DMS 273 (cell line): ENCODE data around the gene DNAH8.
A peak's percentile ranks its signal among the peaks of the same experiment; 100 is the strongest.

ENCODE experiments used
- DNase-seq: peaks from one replicate; lab custom pipeline; 2025; ENCODE audit not compliant: unreplicated experiment; lab: John Stamatoyannopoulos, UW

Gene DNAH8

GRCh38 chr6:38701551-38701950 is 13.6 kb upstream of the DNAH8 start:
- no peak for DNase-seq

DNA sequence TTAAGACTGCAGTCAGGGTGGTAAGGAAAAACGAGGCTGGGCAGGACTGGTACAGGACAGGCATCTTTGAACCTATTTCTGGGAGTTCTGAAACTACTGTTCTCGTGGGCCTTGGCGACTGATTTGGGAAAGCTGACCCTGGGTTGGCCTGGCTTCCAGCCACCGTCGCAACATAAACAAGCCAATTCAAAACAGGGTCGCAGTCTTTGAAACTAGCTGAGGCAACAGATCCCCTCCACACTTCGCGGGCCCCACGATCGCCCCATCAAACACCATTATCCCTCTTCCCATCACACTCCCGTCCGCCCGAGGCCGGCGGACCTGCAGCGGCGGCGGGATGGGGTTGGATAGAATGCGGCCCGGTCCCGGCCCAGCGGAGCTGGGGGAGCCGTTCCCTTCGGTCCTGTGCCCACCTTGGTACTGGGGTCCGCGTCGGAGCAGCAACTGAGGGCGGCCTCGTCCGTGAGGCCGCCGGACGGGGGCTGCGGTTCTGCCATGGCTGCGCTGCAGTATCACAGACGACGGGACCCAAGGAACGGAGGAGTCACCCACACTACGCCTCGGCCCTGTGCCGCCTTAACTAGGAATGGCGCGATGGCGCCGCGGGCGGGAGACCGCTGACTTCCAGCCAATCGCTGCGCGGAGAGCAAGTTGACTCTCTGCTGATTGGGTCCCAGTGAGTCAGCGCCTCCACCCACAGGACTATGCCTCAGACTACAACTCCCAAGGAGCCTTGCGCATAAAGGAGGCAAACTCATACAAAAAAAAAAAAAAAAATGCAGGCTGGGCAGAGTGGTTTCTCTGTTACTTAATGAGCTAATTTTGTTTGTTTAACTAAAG is 12.3 kb upstream of the DNAH8 start, which contains the start of gene GLO1:
TSS of gene GLO1 (minus strand) at position 588 of the 840 bp plus-strand sequence. CDS start at position 497, 91 bp downstream.
- DNase-seq = peak; percentile 99

DNA sequence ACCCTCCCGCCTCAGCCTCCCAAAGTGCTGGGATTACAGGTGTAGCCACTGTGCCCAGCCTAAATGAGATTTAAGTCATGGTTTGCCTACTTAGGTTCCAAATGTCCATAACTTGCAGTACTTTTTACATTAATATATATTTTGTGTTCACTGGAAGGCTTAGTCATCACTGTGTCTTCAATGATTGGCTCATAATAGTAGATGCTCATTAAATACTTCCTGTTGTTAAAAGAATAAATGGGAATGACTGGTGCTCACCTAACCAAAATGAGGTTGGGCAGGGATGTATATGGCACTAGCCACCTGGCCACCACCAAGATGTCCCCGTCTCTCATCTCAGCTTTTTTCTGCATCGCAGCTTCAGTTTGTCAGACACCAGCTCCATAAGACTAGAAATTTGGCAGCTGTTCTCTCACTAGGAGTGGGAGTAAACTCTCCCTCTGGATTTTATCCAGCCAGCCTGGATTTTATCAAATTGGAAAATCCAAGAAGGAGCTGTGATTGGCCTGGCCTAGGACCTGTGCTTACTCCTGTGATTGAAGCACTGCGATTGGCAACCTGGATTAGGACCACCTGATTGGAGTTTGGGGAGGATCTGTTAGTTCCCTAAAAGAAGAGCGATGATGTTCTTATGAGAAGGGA is 11.0 kb upstream of the DNAH8 start:
- peak; percentile 38 for DNase-seq

DNA sequence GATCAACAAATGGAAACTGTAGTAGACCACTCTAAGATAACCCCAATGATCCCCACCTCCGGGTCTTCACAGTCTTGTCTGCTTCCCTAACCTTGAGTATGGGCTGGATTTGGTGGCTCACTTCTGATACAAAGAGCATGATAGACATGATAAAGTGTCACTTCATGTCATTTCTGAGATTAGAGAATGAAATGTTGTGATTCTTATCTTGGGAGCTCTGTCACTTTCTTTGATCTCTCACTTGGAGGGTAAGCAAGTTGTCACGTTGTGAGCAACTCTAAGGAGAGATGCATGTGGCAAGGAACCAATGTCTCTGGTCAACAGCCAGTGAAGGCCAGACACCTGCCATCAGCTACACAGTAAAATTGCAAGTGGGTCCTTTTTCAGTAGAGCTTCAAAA is 9.2 kb upstream of the DNAH8 start:
- no peak for DNase-seq

DNA sequence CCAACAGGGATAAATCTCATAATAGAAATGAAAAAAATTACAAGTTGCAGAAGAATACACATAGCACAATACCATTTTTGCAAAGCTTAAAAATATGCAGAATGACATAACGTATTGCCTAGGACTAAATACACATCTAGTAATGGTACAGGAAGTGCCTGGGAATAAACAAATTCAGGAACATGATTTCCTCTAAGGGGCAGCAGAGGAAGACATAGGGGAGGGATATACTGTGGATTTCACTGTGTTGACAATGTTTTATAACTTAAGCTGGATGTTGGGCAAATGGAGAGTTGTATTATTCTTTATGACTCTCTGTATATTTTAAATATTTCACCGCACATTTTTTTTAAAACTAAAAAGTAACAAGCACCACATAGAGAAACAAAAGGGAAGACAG is 6.6 kb upstream of the DNAH8 start:
- peak; percentile 9 for DNase-seq

- DNase-seq = no peak
Observed at GRCh38 chr6:38713812-38714211, 1.3 kb upstream of the DNAH8 start.

DNA sequence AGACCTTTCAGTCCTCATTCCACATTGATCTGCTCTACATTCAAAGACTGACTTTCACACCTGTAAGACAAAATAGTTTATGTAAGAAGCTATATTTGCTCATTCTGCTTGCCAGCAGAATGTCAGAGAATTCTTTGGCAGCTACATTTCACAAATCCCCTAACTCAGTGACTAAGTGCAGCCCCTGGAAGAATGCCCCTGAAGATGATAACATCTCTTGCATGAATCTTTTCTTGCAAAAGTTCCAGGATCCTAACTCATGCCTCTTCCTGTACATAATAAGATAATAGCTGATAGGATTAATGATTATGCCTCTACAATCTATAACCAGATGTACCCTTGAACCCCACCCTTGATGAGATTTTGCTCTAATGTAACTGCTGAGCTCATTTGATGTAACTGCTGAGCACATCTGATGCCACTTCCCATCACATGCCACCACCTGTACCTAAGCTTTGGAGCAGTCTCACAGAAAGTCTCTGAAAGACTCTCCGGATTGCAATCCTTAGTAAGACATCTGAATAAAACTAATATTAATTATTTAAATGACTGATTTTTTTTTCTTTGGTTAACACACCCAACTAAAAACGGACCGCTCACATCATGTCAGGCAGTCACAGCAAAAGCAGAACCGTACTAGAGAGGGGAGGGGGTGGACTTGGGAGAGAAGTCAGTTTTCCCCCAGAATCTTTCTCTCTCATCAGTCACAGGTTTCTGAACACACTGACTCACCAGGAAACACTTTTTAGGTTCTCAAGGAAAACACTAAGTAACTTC is 684 bp upstream of the DNAH8 start:
- DNase-seq = no peak

- DNase-seq = no peak
Observed at GRCh38 chr6:38716825-38717224, 1.7 kb downstream of the DNAH8 start.

DNA sequence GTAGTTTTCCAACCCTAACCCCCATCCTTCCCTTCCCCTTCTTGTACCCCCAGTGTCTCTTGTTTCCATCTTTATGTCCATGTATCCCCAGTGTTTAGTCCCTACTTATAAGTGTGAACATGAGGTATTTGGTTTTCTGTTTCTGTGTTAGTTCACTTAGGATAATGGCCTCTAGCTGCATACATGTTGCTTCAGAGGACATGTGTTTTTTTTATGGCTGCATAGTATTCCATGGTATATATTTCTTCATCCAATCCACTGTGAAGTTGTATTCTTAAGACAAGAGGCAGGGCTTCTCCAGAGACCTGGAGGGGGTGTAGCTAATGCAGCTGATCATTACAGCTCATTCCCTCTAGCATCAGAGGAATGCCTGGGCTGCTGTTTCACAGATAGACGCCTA is 4.2 kb downstream of the DNAH8 start:
- DNase-seq = no peak

- DNase-seq = peak; percentile 34
Observed at GRCh38 chr6:38720295-38720694, 5.2 kb downstream of the DNAH8 start.

DNA sequence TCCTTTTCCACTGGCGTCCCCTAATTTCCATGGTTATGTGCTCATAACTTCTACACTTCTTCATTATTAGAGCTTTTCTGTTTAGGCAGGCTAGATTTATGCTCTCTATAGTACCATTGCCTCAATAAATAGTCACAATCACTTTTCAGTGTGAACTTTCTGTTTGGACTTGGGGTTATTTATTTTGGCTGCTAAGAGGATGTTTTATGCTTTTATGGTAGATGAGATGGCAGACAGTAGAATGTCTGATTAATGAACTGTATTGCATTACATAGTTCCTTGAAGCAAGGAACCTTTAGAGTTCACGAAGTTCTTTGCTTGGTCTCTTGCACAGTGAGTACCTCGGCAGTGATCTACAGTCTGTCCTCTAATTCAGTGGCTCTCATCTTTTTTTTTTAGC is 6.9 kb downstream of the DNAH8 start:
- no peak for DNase-seq

DNA sequence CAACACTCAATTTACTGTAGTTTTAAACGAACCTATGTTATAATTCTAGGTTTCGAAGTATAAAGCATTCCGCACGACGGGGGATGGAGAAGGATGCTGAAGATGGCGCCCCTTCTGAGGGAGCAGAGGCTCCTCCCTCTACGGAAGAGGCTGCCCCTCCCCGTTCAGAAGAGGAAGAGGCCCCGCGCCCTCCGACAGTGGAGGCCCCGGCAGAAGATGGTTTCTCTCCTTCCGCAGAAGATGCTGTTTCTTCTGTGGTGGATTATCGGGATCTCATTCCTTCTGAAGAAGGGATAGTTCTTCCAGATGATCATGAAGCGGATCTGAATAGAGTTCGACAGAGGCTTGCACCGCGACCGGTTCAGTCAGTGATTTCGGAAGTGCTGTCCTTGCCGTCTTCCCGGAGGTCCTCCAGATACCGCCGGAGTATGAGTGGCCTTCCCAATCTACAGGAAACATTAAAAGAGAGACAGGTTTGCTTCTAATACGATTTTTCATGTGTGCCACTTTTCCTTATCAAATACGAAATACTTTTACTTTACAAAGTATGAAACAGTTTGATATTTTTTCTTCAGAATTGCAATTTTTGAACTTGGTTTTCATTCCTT is 7.7 kb downstream of the DNAH8 start:
- DNase-seq = no peak

GRCh38 chr6:38723783-38724182 is 8.7 kb downstream of the DNAH8 start:
- no peak for DNase-seq

- DNase-seq = no peak
Observed at GRCh38 chr6:38724343-38724742, 9.2 kb downstream of the DNAH8 start.

GRCh38 chr6:38725414-38726183 is 10.5 kb downstream of the DNAH8 start:
- DNase-seq = no peak

GRCh38 chr6:38728203-38728602 is 13.1 kb downstream of the DNAH8 start:
- DNase-seq = no peak

DNA sequence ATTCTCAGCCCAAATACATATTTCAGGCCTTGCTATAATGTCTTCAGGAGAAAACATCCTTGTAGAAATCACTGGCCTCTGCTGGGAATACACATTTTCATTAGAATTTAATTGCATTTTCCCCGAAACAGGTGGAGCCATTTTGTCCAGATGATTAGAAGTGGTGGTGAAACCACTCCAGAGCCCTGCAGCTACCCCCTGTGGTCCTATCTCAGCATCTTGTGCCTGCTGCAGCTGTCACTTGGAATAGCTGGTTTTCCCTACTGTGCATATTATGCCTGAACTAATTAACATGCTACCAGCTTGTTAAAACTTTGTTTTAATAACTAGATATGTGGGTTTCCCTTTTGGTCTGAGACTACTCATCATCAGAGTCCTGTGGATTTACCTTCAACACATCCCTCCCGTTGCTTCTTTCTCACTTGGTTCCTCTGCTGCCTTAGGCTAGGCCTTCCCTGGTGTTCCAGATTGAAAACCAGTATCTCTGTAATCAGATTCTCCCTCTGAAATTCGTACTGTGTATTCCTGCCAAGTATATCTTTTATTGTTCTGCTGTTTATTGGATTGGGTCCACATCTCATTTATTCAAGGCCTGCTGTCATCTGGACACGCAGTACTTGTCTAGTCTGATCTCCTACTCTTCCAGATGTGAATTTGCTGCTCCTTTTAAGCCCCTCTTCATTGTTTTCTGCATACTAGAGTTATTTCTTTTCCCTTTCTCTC is 15.2 kb downstream of the DNAH8 start:
- DNase-seq = peak; percentile 96

DNA sequence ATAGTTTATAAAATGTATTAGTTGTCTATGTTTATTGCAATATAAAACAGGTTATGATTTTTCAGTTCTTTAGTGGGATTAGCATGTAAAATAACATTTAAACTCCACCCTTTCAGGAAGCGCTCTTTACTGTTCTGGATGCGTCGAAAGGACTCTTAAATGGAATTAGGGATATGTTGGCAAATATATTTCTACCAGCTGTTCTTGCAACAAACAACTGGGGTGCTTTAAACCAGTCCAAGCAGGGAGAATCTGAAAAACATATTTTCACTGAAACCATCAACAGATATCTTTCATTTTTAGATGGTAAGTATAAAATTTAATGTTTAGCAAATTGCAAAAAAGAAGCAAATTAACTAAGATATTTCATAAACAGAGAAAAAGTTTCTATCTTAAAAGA is 21.8 kb downstream of the DNAH8 start:
- no peak for DNase-seq

DNA sequence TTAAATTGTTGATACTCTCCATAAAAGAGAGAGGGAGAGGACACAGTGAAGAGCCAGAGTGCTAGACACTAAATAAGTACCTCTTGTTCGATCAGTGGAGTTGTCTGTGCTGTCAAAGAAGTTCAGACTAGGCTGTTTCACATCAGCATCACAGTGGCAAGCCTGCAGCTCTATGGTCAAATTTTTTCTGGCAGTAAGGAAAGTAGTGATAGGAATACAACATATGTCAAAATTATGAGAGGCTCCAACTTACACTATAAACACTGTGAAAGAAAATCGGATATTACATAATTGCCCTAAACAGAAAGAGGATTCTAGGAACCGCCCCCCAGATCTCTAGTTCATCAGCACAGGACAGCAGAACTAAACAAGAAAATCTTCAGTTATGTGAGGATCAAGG is 23.1 kb downstream of the DNAH8 start:
- no peak for DNase-seq

DNA sequence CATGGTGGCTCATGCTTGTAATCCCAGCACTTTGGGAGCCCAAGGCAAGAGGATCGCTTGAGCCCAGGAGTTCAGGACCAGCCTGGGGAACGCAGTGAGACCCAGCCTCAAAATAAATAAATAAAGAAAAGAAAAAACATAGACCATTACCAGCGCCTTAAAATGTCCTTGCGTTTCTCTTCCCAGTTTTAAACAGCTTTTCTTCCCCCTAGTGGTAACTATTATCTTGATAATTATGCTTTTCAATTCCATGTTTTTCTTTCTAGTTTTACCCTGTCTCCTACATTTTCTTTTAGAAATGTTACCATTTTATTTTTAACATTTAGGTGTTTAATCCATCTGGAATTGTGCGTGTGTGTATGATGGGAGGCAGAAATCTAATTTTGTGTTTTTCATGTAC is 24.4 kb downstream of the DNAH8 start:
- DNase-seq = peak; percentile 29
